Measurements from ENCODE around the gene UNK. TPM values are rescaled to one million over a fixed set of nuclear protein-coding genes. Genes with fewer than 3 reads are reported as not detected.

UNK gene
- total and polyA plus RNA-seq, 4 donors: 4.0 to 16.4 (median 8.9) TPM

GRCh38 chr17:75821552-75821951 lies 36.9 kb downstream of the UNK start:
- no peak overlapping the region for H3K4me3 ChIP-seq (ENCODE audit: low read depth in 1 of 3, low read length in 3 of 3)
- TF ChIP-seq, protein P1, sequence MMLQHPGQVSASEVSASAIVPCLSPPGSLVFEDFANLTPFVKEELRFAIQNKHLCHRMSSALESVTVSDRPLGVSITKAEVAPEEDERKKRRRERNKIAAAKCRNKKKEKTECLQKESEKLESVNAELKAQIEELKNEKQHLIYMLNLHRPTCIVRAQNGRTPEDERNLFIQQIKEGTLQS (IDR thresholded peaks at IDR 0.05): no peak
- TF ChIP-seq SP1 (IDR thresholded peaks at IDR 0.05): no peak
- TF ChIP-seq CTCF (IDR thresholded peaks at IDR 0.05; ENCODE audit: low read depth, low read length, missing input control): no peak
- no peak for TF ChIP-seq FOXA1 (IDR thresholded peaks at IDR 0.05)
- TF ChIP-seq HNF4G (IDR thresholded peaks at IDR 0.05): no peak
- TF ChIP-seq RXRA (IDR thresholded peaks at IDR 0.05): no peak
- no peak for TF ChIP-seq TAF1 (conservative IDR thresholded peaks at IDR 0.05)
- no peak for TF ChIP-seq REST (IDR thresholded peaks at IDR 0.05)
- TF ChIP-seq RAD21 (IDR thresholded peaks at IDR 0.05): no peak
- no peak for TF ChIP-seq MAX (IDR thresholded peaks at IDR 0.05)
- no peak for TF ChIP-seq ZBTB33 (IDR thresholded peaks at IDR 0.05)
- no peak for TF ChIP-seq YY1 (IDR thresholded peaks at IDR 0.05)
- no peak for TF ChIP-seq GABPA (IDR thresholded peaks at IDR 0.05 in 1 of 2, conservative IDR thresholded peaks at IDR 0.05 in 1 of 2)
- TF ChIP-seq HNF4A (conservative IDR thresholded peaks at IDR 0.05): no peak
- TF ChIP-seq NR2F2 (IDR thresholded peaks at IDR 0.05): no peak
- TF ChIP-seq JUND (IDR thresholded peaks at IDR 0.05): no peak
- no peak for TF ChIP-seq FOXA2 (IDR thresholded peaks at IDR 0.05)
- TF ChIP-seq EGR1 (IDR thresholded peaks at IDR 0.05; ENCODE audit: low read depth in 2 of 2): no peak
- no peaks in the 10 kb centered on the region for H3K27me3 ChIP-seq (ENCODE audit: control insufficient read depth in 4 of 4, insufficient read depth in 4 of 4, low read length in 3 of 4)
- no peak overlapping the region for H3K9ac ChIP-seq (ENCODE audit: low read depth in 1 of 2, low read length in 2 of 2)
- H3K36me3 ChIP-seq (ENCODE audit: control insufficient read depth in 4 of 4, insufficient read depth in 3 of 4, low read depth in 1 of 4, low read length in 3 of 4): peaks cover 12 to 61% (median 17%) of the 10 kb centered on the region in 4 donors
- H3K4me1 ChIP-seq (ENCODE audit: control insufficient read depth in 4 of 4, insufficient read depth in 4 of 4, low read length in 3 of 4): peaks cover 0 to 12% (median 6%) of the 10 kb centered on the region in 4 donors
- no peak for DNase-seq (ENCODE audit: low spot score)
- H3K9me3 ChIP-seq (ENCODE audit: control insufficient read depth in 4 of 4, low read length in 3 of 4): no peaks in the 10 kb centered on the region
- 94% methylated on average over 7 of the region's 7 CpGs for WGBS
- no peak overlapping the region for H3K27ac ChIP-seq (ENCODE audit: low read depth in 1 of 2, low read length in 2 of 2)
